ENCODE measurements around the gene HSD17B4.
"Not testable (repeated sequence)": the region's sequence is repeated elsewhere in the genome, so short reads cannot be mapped to it uniquely, and the experiment has no call there.

The HSD17B4 gene

DNA sequence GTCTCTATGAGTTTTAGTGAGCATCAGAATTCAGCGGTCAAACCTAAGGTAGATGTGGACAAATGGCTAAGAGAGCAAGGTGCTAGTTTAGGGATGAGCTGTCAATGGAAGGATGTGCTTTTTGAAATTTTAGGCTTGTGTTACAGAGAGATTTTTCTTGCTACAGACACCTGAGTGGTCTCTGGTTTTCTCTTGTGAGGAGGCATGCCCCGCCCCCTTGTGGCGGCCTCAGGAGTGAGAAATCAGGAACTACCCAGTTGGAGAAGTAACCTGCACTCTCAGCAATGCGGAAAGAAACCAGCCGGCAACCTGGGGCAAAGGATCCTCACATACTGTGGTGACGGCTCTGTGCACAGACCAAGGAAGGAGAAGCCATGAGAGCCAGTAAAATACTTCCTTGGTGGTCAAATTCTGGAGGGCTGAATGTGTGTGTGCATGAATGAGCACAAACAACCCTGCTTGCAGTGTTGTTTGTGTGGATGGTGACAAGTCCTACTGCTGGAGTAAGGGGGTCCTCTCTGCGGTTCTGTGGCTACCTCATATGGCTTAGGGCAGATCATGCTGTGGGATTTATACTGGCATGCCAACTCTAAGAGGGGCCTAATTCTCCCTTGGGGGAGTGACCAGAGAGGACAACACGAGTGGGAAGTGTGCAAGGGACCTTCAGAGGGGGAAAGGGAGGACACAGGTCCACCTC lies 16.7 kb upstream of the HSD17B4 start:
- DNase-seq, result peak; percentile 88

DNA sequence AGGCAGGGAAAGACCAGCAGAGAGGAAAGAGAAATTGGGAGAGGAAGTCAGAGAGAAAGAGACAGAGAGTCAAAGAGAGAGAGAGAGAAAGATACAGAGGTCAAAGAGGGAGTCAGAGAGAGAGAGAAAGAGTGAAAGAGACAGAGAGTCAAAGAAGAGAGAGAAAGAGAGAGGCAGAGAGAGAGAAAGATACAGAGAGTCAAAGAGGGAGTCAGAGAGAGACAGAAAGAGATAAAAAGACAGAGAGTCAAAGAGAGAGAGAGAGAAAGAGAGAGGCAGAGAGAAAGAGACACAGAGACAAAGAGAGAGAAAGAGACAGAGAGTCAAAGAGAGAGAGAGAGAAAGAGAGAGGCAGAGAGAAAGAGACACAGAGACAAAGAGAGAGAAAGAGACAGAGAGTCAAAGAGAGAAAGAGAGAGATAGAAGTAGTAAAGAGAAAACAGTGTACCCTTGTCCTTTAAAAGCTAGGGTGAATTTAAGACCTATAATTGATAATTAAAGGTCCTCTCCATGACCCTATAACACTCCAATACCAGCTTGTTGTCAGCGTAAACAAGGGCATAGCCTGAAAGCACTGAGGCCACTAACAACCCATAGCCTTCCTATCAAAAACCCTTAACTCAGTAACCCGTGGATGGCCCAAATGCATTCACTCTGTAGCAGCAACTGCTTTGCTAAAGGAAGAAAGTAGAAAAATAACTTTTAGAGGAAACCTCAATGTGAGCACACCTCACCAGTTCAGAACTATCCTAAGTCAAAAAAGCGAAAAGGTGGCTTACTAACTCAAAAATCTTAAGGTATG lies 14.3 kb upstream of the HSD17B4 start:
- DNase-seq, result not testable (repeated sequence)

DNA sequence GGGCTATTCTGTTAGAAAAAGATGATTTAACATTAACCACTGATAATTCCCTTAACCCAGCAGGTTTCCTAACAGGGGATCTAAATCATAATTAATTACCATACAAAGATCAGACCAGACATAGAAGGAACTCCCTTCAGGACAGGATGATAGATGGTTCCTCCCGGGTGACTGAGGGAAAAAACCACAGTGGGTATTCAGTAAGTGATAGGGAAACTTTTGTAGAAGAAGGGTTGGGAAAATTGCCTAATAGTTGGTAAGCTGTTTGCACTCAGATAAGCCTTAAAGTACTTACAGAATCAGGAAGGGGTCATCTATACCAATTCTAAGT lies 13.7 kb upstream of the HSD17B4 start:
- DNase-seq, result not testable (repeated sequence)

DNA sequence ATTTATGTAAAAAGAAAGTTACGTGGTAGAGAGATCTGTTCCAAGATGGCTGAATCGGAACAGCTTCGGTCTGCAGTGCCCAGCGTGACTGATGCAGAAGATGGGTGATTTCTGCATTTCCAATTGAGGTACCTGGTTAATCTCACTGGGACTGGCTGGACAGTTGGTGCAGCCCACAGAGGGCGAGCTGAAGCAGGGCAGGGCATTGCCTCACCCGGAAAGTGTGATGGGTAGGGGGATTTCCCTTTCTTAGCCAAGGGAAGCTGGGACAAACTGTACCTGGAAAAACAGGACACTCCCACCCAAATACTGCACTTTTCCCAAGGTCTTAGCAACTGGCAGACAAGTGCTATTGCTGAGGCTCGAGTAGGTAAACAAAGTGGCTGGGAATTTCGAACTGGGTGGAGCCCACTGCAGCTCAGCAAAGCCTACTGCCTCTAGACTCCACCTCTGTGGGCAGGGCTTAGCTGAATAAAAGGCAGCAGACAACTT lies 13.1 kb upstream of the HSD17B4 start:
- DNase-seq, result peak; percentile 64

DNA sequence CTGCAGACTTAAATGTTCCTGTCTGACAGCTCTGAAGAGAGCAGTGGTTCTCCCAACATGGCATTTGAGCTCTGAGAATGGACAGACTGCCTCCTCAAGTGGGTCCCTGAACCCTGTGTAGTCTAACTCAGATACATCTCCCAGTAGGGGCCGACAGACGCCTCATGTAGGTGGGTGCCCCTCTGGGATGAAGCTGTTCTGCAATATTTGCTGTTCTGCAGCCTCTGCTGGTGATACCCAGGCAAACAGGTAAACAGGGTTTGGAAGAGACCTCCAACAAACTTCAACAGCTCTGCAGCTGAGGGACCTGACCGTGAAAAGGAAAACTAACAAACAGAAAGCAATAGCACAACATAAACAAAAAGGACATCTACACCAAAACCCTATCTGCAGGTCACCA lies 12.7 kb upstream of the HSD17B4 start:
- DNase-seq, result not testable (repeated sequence)

DNA sequence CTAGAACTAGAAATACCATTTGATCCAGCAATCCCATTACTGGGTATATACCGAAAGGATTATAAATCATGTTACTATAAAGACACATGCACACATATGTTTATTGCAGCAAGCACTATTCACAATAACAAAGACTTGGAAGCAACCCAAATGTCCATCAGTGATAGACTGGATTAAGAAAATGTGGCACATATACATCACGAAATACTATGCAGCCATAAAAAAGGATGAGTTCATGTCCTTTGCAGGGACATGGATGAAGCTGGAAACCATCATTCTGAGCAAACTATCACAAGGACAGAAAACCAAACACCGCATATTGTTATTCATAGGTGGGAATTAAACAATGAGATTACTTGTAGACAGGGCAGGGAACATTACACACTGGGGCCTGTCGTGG lies 7.7 kb upstream of the HSD17B4 start:
- DNase-seq, result not testable (repeated sequence)

DNA sequence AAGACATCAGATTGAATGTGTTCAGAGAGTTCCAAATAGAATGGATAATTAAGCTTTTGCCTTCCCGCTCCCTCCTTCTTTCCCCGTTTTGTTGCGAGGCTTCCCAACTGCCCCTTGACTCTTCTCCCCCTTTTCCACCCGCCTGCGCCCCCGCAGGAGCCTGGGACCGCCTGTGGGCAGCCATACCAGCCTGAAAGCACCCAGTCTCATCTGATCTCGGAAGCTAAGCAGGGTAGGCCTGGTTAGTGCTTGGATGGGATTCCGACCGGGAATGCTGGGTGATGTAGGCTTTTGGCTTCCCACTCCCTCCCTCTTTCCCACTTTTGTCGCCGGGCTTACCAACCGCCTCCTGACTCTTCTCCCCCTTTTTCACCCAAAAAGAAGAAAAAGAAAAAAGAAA lies 6.8 kb upstream of the HSD17B4 start:
- DNase-seq, result no peak

DNA sequence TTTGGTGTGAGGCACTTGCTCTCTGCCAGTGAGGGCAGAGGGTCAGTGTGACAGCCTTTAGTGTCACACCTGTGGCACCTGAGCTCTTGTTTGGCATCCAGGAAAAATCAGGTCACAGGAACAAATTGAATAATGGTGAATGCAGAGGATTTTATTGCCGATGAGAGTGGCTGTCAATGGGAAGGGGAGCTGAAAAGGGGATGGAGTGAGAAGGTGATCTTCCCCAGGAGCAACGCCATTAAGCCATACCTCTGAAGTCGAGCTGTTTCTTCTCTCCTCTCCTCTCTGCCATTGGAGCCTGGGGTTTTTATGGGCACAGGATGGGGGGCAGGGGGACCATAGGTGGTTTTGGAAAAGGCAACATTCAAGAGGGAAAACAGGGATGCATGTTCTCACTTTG lies 2.4 kb upstream of the HSD17B4 start:
- DNase-seq, result no peak

DNA sequence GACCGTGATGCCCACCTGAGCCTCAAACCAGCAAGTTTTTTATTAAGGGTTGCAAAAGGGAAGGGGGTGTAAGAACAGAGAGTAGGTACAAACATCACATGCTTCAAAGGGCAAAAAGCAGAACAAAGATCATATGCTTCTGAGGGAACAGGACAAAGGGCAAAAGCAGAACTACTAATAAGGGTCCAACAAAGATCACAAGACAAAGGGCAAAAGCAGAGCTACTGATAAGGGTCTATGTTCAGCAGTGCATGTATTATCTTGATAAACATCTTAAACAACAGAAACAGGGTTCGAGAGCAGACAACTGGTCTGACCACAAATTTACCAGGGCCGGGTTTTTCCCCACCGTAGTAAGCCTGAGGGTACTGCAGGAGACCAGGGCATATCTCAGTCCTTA lies 1.7 kb upstream of the HSD17B4 start:
- not testable (repeated sequence) for DNase-seq

DNA sequence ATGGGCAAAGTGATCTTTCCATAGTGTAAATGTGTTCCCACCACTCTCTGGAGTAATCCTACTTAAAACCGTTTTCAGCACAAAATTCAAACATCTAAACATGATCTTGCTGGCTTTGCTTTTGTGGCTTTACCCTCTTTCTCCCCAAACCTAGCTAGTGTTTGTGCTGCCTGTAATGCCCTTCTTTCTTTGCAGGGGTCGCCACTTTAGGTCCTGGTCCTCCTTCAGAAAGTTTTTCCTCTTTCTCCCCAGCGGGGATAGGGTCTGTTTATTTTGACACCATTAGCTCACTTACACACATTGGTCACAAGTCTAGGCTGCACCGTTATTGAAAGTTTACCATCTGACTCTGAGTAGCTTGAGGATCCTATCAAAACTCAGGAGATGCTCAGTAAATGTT lies 736 bp upstream of the HSD17B4 start:
- DNase-seq, result no peak

DNA sequence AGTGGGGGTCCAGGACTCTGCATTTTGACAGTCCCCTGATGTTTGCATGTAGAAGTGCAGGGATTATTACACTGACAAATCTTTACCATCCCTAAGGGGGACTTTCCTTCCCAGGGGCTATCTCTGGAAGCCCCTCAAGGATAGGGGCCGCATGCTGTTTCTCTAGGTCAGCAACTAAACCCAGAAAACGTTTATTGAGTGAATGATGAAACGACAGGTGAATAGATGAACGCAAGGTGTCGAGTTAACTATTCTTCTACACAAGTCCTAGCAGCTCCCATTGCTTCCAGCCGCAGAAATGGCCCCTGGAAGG lies 281 bp upstream of the HSD17B4 start:
- DNase-seq, result no peak

DNA sequence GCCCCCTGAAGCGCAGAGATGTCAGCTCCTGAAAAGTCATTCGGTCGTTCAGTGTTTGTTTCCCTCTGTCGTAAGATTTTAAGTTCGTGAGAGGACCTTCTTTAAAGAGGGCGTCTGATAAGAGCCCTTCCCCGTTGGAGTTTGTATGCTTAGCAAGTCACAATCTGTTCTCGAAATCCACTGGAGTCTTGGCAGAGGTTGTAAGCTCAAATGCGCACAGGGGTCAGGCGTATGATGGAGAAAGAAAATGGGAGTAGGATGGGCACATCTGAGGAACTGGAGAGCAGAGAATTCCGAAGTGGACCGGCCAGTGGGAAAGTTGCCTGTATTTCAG lies 710 bp downstream of the HSD17B4 start:
- DNase-seq, result no peak

DNA sequence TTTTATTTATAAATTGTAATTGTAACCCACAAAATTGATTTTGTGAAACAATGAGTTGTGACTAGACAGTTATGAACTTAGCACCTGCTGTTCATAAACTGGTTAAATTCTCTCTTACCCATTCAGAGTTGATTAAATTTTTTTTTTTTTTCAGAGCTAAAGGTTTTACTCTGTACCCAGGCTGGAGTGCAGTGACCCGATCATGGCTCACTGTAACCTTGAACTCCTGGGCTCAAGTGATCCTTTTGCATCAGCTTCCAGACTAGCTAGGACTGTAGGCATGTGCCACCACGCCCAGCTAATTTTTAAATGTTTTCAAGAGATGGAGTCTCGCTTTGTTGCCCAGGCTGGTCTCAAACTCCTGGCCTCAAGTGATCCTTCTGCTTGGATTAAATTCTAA lies 1.9 kb downstream of the HSD17B4 start:
- DNase-seq, result no peak

DNA sequence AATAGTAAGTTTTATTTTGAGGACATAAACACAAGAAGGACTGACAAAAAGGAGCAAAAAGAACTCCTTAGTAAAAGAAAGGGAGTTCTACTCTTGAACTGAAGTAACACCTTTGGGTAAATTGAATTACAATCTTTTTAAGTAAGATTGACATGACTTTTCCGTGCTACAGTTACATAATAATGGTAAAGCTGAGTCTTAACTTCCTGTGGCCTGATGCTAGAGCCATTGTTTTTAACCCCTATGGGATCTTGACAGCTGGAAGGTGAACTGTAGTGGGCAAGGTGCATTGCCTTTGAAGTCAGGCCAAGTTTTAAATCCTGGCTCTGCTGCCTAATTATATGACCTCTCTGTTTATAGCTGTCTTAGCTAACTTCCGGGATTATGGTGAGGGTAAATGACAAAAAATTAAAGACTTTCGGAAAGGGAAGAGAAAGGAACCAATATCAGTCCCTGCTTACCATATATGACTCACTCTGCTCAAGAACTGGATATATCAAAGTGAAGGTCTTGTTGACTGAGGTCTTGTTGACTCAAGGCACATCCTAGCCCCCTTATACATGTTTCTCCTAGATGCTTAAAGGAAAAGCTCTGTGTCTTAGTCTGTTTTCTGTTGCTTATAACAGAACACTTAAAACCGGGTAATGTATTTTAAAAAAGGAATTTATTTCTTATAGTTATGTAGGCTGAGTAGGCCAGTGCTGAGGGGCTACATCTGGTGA lies 6.8 kb downstream of the HSD17B4 start:
- no peak for DNase-seq

DNA sequence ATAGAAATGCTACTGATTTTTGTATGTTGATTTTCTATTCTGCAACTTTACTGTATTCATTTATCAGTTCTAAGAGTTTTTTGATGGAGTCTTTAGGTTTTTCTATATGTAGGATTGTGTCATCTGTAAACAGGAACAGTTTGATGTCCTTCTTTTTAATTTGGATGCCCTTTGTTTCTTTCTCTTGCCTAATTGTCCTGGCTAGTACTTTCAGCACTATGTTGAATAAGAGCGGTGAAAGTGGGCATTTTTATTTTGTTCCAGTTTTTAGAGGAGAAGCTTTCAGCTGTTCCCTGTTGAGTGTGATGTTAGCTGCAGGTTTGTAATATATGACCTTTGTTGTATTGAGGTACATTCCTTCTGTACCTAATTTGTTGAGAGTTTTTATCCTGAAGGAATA lies 13.3 kb downstream of the HSD17B4 start:
- DNase-seq, result no peak

DNA sequence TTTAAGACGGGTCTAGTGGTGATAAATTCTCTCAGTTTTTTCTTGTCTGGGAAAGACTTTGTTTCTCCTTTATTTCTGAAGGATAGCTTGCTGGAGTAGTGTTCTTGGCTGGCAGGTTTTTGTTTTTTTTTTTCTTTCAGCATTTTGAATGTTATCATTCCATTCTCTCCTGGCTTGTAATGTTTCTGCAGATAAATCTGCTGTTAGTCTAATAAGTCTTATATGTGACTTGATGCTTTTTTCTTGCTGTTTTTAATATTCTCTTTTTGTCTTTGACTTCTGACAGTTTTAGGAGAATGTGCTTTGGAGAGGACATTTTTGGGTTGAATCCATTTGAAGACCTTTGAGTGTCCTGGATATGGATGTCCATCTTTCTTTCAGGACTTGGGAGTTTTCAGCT lies 16.0 kb downstream of the HSD17B4 start:
- no peak for DNase-seq

DNA sequence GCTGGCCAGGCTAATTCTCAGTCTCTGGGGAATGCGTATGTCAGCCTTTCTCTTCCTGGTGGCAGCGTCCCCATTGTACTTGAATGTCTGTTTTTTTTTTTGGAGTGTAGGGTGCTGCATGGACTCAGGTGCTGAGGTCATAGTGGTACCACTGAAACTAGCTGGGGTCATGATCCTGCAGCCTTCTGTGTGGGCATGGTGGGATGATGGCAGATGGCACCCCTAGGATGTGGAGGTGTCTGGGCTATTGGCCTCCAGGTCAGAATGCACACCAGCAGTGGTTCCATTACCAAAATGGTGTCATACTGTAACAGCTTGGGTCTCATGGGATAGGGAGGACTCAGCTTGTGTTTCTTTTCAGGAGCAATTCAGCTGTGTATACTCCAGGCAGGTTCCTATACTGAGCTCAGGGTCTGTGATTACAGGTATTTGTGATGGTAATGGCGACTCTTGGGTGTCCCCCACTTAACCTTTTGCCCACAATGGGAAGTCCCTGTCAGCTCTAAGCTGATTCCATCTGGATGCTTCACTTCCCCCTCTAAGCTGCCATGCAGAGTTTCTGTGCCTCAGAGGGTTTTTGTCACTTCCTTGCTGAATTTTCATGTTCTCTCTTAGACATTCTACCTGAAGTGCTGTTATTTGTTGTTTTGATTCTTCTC lies 17.9 kb downstream of the HSD17B4 start:
- DNase-seq, result no peak

DNA sequence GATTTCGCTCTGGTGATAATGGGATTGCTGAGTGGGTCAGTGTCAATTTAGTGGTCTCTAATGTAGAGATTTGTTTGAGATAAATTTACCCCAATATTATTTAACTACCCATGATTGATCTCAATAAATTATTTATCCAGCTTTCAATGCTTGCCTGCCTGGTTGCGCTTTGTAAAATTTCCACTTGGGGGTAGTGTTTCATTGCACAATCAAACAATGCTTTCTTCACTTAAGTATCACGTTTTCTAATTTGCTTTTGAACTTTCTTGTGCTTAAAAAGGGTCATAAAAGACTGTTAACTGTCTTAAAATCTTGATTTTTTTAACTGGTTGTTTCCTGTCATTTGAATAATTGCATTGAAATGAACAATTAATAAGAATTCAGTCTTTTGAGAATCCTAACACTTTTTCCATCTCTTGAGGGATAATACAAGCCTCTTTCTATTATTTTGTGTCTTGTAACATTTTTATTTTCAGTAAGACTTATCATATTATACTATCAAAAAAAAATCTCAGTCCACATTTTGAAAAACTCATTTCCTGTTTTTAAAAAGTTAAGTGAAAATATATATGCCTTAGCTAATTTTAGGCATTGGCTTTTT lies 18.7 kb downstream of the HSD17B4 start:
- DNase-seq, result no peak

DNA sequence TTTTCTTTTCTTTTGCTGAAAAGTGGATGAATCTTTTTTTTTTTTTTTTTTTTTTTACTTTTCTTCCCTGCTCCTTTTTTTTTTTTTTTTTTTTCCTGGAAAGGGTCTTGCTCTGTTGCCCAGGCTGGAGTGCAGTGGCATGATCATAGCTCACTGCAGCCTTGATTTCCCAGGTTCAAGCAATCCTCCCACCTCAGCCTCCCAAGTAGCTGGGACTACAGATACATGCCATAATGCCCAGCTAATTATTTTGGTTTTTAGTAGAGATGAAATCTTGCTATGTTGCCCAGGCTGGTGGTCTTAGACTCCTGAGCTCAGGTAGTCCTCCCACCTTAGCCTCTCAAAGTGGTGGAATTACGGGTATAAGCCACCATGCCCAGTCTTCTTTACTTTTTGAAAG lies 20.9 kb downstream of the HSD17B4 start:
- no peak for DNase-seq

DNA sequence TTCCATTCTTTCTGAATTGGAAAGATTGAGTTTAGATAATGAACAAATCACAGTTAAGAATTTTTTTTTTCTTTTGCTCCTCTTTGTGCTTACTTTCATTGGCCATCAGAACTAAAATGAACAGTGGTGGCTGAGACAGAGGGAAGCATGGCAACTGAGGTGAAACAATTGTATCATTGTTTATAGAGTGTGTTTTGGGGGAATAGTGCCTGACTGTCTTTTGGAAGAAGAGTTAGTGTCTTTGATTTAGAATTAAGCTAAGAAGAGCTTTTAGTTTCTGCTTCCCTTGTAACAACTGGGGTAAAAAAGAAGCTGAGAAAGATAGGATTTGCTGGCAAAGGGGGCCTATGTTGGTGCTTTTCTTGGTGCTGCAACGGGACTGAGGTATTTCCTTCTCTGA lies 24.0 kb downstream of the HSD17B4 start:
- no peak for DNase-seq

DNA sequence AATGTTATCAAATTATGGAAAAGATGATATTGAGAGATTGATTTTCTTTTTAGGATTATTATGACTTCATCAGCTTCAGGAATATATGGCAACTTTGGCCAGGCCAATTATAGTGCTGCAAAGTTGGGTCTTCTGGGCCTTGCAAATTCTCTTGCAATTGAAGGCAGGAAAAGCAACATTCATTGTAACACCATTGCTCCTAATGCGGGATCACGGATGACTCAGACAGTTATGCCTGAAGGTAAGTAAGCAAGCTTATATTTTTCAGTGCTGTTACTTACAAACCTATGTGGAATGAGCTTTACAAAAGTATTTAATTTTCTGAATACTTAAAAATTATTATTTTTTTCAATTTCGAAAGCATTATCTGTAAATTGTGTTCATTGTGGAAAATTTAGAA lies 26.5 kb downstream of the HSD17B4 start:
- no peak for DNase-seq

DNA sequence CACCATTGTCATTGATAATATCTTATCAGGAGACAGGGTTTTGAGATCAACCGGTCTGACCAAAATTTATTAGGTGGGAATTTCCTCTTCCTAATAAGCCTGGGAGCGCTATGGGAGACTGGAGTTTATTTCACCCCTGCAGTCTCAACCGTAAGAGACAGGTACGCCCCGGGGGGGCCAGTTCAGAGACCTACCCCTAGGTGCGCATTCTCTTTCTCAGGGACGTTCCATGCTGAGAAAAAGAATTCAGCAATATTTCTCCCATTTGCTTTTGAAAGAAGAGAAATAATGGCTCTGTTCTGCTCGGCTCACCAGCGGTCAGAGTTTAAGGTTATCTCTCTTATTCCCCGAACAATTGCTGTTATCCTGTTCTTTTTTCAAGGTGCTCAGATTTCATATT lies 28.3 kb downstream of the HSD17B4 start:
- not testable (repeated sequence) for DNase-seq

DNA sequence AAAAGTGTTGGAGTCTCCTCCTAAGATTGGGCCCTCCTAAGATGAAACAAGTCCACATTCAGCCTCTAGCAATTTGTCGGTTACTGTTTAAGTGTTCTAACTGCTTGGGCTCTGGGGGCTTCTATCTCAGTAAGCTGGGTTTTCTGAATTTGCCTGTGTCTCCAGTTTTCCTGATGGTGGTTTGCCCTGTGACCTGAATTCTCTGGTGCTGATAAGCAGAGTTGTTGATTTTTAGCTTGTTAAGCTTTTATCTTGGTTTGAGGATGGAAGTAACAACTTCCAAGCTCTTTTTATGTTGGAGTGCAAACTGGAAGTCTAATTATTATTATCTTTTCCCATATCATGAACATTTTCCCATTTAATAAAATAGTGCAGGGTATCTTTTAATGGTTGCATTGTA lies 30.9 kb downstream of the HSD17B4 start:
- DNase-seq, result no peak

All from activated effector memory CD4-positive, alpha-beta T cell treated with anti-CD3 and anti-CD28 coated beads, Interleukin-2, amount 50 U/mL, for 16 hours (primary cell).